HEK293T (cell line): ENCODE measurements around the gene PCP4L1.

Source experiments
- ARNT ChIP-seq: fragments of 450-650 bp; IDR thresholded peaks from 2 replicates; pipeline ENCODE4 v1.6.1; 2017; ENCODE audit warnings: mild to moderate bottlenecking
- PKNOX1 ChIP-seq: fragments of 450-650 bp; IDR thresholded peaks from 2 replicates; pipeline ENCODE4 v1.6.1; 2016
- SP1 ChIP-seq: fragments of 450-650 bp; IDR thresholded peaks from 2 replicates; pipeline ENCODE4 v1.6.1; 2017

- no peak for TF ChIP-seq SP1
- TF ChIP-seq ARNT, result no peak
- no peak for TF ChIP-seq PKNOX1
Observed at GRCh38 chr1:161241682-161242081, 16.9 kb upstream of the PCP4L1 start.
